A204.1 (cell line): ENCODE measurements around the gene THTPA.

Source experiments
- FAIRE-seq: peaks from 2 replicates; lab custom pipeline; 2012; peaks lifted over from hg19 to GRCh38; lab: Jason Lieb, UNC

THTPA gene, protein sequence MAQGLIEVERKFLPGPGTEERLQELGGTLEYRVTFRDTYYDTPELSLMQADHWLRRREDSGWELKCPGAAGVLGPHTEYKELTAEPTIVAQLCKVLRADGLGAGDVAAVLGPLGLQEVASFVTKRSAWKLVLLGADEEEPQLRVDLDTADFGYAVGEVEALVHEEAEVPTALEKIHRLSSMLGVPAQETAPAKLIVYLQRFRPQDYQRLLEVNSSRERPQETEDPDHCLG

DNA sequence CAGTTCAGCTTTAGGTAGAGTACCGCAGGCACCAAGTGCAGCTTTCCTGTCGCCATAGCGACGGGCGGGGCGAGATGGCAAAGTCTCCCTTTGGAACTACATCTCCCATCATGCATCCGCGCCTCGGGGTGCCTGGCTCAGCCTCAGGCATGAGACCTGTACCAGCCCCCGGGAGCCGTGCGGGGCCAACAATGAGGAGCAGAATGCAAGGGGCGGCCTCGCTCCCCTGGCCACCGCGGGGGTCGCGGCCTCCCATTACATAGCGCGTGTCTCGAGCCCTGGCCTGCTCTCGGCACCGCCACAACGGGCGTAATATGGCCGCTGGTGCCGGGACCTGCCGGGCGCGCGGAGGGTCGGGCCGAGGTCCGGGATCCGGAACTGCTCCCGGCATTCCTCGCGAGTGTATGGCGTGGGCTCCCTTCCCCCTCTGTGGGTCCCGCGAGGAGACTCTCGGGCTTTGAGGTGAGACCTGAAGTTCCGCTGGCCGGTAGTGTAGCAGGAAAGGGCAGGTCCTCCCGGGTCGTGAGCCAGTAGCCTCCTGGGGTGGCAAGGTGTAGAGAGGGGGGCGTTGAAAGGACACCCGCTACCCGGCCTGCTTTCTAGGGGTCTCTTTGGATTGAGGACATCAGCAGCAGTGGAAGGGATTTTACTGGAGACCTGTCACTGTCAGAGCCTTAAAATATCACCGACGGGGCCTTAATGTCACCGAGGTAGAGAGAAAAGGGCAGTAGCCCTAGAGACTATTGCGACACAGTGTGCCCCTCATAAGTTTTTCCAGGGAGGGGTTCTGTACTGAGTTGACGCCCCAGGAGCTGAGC, at the start of gene THTPA:
TSS of gene THTPA (plus strand) at position 390 of the 818 bp plus-strand sequence. CDS start 487 bp downstream, outside the sequence.
- no peak for FAIRE-seq

DNA sequence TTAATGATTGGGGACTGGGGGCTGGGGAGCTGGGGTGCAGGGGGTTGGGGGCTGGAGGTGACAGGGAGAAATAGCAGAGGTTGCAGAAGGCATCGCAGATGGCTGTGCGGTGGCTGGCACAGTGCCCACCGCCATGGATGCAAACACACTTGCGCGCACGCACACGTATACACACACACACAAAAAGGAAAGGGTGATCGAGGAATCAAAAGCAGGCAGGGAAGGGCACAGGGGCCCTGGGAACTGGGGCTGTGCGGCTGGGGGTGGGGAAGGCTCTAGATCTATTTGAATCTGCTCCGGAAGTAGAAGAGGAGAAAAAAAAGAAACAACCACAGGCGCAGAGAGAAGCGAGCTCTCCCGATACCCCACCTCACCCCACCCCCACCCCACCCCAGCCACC, 43.9 kb upstream of the THTPA start:
- no peak for FAIRE-seq

GRCh38 chr14:23513005-23513817, 42.9 kb upstream of the THTPA start:
- no peak for FAIRE-seq

DNA sequence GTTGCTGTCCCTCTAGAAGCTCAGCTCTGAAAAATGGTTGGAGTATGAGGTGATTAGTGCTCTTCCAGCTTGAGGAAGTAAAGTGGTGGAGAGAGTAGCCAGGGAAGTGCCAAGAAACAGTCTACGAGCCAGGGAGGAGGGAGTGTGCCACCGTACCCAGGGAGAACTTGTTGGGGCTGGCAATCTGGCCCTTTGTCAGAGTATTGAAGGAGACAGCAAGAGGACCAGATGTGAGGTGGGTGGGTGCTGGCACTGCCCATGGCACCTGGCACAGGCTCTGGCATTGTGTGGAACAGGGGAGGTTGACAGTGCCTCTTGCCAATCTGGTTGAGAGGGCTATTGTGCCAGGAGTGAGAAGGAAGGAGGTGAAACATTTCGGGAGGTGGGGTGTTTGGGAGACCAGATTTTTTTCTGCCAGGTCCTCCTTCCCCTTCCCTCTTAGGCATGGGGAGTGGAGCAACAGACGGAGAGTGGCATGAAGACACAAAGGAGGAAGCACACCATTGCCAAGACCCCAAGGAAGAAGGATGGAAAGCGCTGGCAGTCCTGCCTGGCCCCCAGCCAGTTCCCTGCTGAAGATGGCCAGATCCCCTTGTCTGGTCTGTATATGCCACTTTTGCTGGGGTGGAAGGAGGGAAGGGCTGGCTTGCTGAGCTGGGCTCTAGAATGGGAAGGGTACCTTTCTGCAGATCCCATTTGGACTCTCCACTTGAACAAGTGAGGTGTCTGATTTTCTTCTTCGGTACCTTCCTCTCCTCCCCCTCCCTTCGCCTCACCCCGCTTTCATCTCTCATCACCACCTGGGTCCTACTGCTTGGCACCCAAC, 42.0 kb upstream of the THTPA start:
- FAIRE-seq: no peak

DNA sequence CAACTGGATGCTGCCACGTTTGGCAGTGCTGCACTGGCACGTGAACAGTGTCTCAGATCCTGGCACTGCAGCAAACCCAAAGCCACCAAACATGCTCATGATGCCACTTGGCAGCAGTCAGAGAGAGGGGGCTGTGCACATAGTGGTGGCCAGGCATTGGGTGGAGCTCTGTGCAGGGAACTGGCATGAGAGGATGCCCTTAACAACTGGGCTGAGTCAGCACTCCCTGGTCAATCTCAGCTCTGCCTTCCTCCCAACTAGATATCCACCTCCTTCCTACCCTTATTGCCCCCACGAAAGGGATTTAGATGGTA, 41.5 kb upstream of the THTPA start:
- no peak for FAIRE-seq

GRCh38 chr14:23517650-23518326, 38.3 kb upstream of the THTPA start:
- no peak for FAIRE-seq

- FAIRE-seq: no peak
Observed at GRCh38 chr14:23518709-23519108, 37.4 kb upstream of the THTPA start.

DNA sequence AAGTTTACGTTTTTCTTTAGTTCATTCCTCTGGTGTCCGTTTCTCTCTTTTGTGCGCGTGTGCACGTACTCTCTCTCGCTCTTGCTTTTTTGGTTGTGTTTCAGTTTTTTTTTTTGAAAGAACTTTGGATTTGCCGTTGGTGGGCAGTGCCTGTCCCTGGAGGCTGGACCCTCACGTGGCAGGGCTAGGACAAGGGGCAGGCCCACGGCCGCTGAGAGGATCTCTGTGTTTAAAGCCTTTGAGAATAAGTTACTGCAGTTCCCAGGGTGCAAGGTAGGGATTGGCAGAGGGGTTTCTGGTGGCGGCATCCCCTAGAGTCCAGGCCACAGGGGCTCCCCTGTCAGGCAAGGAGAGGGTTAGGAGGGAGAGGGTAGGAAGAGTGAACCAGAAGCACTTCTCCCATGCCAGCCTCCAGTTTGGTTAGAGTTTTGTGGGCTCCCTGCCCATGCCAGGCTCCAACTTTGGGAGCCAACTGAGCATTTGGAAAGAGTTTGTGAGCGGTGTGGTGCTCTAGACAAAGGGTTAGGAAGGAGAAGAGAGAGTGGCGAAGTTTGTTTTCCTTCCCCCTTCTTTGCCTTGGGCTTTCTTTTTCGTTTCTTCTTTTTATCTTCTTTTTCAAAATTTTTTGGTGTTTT, 35.1 kb upstream of the THTPA start:
- no peak for FAIRE-seq

DNA sequence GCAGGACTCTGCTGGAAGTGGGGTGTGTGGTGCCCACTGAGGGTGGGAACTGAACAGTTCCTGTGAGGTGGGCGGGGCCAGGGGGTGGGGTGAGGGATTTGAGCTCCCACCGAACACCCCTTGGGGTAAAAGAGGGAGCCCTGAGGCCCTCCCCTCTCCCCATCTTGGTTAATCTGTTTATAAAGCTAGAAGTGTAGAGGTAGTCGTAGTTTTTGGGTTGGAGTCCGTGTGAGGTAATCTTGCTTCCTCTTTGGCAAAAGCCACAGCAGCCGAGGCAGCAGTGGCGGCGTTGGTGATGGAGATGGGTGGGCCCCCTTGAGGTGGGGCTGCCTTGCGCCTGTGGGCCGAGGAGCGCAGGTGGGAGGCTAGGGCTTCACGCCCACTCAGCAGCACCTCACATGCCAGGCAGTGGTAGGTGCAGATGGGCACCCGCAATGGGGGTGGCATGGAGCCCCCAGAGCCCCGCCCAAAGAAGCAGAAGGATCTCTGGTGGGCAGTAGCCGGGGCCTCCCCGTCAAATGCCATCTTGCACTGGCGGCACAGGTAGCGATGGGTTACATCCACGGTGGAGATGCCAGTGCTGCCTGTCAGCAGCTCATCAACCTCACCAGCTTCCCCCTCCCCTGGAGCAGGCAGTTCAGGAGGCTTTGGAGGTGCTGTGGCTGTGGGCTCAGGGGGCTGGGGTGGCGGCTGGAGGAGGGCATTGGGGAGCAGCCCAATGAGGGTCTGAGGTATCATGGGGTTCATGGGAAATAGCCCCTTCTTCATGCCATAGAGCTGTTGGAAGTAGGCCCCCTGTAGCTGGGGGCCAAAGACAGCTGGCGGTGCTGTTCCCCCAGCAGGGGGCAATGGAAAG, 34.1 kb upstream of the THTPA start:
- FAIRE-seq: no peak

- no peak for FAIRE-seq
Observed at GRCh38 chr14:23522643-23523198, 33.4 kb upstream of the THTPA start.

DNA sequence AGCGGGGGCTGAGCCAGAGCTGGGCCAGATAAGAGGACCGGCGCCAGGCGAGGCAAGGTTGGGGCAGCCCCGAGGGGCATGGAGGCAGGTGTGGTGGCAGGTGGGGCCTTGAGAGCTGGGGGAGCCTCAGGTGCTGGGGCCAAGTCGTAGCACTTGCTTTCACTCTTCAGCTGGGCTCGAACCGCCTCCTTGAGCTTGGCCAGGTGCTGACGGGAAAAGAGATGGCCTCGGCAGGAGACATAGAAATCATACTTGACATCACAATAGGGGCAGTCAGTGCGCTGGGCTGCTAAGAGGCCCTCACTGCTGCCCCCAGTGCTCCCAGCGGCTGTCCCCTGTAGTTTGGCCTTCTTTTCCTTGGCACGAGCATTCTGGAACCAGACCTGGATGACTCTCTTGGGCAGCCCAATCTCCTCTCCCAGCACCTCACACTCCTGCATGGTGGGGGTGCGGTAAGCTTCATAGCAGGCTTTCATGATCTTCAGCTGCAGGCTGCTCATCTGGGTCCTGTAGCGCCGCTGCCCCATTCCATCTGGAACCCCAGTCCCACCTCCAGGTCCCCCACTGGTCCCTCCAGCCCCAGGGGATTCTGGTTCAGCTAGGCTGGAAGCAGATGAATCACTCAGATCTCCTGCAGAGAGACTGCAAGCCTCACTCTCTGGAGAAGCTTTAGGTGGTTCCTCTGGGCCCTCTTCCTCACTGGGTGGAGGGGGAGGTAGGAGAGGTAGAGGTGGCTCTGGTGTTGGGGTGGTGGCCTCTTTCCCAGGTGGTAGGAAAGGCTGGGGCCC, 32.6 kb upstream of the THTPA start:
- no peak for FAIRE-seq

- no peak for FAIRE-seq
Observed at GRCh38 chr14:23524954-23525353, 31.1 kb upstream of the THTPA start.

DNA sequence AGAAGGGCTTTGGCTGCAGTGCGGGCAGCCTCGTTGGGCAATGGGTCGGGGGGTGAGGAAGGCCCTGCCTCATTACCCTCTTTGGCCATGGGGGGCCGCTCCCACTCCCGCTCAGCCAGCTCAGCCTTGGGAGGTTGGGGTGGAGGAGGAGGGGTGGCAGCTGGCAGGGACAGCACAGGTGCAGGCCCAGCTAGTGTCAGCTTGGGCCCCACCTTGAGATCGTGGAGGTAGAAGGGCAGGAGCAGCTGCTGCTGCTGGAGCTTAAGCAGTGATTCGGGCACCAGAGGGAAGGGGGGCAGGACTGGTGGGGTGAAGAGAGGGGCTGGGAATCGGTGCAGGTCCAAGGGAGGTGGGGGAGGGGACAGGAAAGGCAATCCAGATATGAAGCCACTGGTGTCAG, 30.5 kb upstream of the THTPA start:
- no peak for FAIRE-seq

DNA sequence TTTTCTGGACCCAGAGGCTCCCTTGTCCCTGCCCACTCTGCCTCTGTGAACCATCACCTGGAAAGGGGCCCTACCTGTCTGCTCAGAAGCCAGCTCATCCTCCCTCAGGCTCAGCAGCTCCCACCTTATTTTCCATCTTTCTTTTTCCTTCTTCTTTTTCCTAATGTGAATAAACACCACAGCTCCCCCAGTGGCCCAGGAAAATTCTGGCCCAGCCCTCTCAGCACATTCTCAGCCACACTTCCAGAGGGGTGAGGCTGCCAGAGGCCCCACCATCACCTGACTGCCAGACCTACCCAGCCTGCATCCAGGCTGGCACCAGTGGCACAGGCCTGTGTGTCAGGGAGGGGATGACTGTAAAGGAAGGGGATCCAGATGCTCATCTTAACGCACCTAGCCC, 27.5 kb upstream of the THTPA start:
- FAIRE-seq: no peak

DNA sequence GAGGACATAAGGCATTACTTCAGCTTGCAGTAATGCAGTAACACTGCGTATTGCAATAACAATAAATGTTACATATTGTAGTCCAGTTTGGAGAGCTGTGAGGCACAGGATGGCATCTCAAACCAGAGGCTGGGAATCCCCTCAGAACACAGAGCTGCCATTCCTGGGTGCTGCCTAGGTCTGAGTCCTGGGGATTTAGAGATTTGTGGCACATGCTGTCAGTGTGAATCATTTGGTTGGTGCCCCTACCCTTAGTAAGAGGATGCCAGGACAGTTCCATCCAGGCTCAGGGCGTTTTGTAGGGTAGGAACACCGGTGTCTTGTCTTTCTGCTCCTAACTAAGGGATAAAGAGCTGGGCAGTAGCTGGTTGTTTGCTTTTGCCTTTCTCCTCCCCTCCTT, 27.1 kb upstream of the THTPA start:
- no peak for FAIRE-seq

GRCh38 chr14:23530375-23531055, 25.6 kb upstream of the THTPA start:
- no peak for FAIRE-seq

GRCh38 chr14:23531391-23531790, 24.7 kb upstream of the THTPA start:
- no peak for FAIRE-seq

DNA sequence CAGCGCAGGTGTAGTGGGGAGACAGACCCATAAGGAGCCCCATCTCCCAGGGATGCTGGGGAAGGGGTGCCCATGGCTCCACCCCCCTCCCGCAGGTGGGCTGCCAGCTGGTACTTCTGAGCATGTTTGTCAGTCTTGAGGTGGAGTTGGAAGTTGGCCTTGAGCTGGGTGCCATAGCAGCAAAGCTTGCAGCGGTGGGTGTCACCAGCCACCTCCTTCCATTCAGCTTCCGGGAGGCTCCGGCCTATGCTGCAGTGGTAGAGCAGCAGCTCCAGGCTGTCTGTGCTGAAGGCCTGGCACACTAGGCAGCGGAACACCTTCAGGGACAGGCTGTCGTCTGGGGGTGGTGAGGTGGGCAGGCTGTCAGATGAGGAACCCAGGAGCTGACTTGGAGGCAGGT, 23.4 kb upstream of the THTPA start:
- no peak for FAIRE-seq
